Fibroblast of villous mesenchyme (primary cell): ENCODE measurements around the gene SLC17A7. TPM values are rescaled to one million over a fixed set of nuclear protein-coding genes. Genes with fewer than 3 reads are reported as not detected.
A peak's percentile ranks its signal among the peaks of the same experiment; 100 is the strongest.

Source experiments
- DNase-seq: peaks from one replicate; pipeline ENCODE4 v3.0.0-alpha.2; 2010; ENCODE audit warnings: low read depth
- H3K4me3 ChIP-seq: 2 replicates; pipeline ENCODE4 v1.5.1; 2011; ENCODE audit warnings: low read depth, mild to moderate bottlenecking, low read length
- CTCF ChIP-seq: IDR thresholded peaks from 2 replicates; pipeline ENCODE4 v1.5.1; 2012; ENCODE audit warnings: low read depth, mild to moderate bottlenecking, low read length; ENCODE audit not compliant: insufficient read depth
- total RNA-seq: library from RNA; depleted of rRNA; stranded (reverse); fragments of >200 nt; gene quantifications from 2 replicates; pipeline ENCODE4 v1.2.3, GENCODE V29; 2012

Gene SLC17A7
- total RNA-seq, 1 donor: not detected

- TF ChIP-seq CTCF: no peak
- H3K4me3 ChIP-seq: no peak overlapping the region
- peak; percentile 28 for DNase-seq
These were observed 26.1 kb downstream of the SLC17A7 start for GRCh38 chr19:49415102-49415809.

GRCh38 chr19:49414256-49414655 lies 27.1 kb downstream of the SLC17A7 start:
- no peak for DNase-seq
- H3K4me3 ChIP-seq: no peak overlapping the region
- TF ChIP-seq CTCF: no peak

GRCh38 chr19:49413348-49413747 lies 28.0 kb downstream of the SLC17A7 start:
- no peak for DNase-seq
- TF ChIP-seq CTCF: no peak
- no peak overlapping the region for H3K4me3 ChIP-seq

GRCh38 chr19:49411681-49412326 lies 29.5 kb downstream of the SLC17A7 start:
- no peak overlapping the region for H3K4me3 ChIP-seq
- no peak for DNase-seq
- TF ChIP-seq CTCF: no peak

GRCh38 chr19:49409441-49410029 lies 31.8 kb downstream of the SLC17A7 start:
- no peak for TF ChIP-seq CTCF
- H3K4me3 ChIP-seq: no peak overlapping the region
- no peak for DNase-seq

GRCh38 chr19:49408816-49409440 lies 32.4 kb downstream of the SLC17A7 start:
- DNase-seq: no peak
- H3K4me3 ChIP-seq: no peak overlapping the region
- TF ChIP-seq CTCF: no peak
